HL-60/S4 treated with retinoic acid at 250 ng/mL for 4 days and 3 days (cell line): Measurements from ENCODE around the gene DGKB.

ENCODE experiments used
- in situ Hi-C: fragments of 300-500 bp; cut with MboI; formaldehyde crosslinking; loops from 2 replicates; pipeline ENCODE4 v1.7.0; 2022; ENCODE audit warnings: low sequenced_read_pairs

DGKB gene

DNA sequence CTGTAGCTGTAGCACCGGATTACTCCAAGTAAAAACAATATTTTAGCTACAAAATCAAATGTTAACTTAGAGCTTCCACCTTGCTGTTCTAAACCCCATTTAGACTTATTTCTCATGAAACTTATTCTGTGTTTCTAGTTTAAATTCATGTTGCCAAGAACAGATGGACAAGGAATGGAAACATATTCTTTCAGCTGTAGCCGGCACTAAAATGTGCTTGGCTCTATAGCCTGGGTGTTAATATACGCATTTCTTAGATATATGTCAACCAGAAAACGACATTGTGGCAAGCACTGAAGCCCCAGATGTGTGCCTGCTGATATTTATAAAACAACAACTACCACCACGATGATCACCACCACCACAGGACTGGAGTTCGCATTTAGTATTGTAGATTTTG, 722.8 kb downstream of the DGKB start:
- in situ Hi-C loops: no loop called here

DNA sequence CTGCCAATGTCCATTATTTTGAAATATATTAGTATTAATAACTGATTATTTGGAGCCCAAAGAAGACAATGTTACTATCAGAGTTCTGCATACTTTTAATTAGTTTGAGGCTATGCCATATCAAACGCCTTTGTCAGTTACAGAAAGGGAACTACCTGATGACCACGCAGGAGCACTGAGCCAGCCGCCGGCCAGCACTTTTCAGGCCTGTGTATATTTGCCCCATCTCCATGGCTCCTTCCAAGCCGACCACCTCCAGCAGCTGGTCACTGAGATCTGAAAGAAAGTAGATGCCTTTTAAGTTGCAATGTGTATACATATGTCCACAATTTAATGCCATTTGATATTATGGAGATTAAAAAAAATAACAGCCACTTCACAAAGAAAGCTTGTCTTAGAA, 724.7 kb downstream of the DGKB start:
- in situ Hi-C loops: no loop called here

DNA sequence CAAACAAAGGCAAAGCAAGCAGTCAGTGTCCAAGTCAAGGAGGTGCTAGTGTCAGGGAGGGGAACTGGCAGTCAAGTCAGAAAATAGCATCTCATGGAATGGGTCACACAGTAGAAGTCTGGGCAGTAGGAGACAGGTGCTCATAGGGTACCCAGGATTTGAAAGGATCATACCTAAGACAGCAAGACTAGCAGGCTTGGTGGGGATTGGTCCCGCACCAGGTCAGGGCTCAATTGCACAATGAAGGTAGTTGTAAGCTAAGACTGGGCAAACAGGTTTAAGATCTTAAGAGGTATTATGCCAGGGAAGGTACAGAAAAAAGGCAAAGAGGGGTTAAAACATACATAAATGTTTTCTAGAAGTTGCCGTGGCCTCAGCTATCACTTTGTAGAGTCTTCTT, 731.7 kb downstream of the DGKB start:
- in situ Hi-C loops: no loop called here

DNA sequence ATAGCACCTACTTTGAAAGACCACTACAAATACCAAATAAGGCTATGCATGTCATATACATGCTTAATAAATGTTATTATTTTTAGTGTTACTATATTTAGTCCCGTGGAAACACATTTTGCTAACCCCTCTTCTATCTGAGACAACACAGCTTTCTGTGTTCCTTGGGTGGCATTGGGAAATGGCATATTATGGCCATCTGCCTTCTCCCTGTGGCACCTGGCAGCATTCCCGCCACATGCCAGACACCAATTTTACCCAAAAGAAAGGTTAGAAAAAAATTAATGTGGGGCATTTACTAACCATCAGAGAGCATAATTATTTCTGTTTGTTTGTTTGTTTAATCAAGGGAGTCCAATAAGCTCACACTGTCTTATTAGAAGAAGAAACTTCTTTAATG, 744.4 kb downstream of the DGKB start:
- in situ Hi-C loops: no loop called here

DNA sequence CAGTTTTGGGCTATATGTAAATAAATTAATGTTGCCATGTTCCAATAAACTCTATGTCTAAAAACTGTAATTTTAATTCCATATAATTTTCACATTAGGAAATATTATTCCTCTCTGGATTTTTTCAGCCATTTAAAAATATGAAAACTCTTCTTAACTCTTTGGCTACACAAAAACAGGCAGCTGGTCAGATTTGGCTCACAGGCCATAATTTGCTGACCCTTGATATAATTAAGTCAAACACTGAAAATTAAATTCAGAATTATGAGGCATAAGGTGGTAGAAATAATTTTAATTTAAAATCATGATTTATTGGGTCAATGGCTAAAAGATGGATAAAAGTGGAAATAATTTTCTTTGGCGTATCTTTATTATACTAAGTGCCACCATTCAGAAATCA, 746.1 kb downstream of the DGKB start:
- in situ Hi-C loops: no loop called here

DNA sequence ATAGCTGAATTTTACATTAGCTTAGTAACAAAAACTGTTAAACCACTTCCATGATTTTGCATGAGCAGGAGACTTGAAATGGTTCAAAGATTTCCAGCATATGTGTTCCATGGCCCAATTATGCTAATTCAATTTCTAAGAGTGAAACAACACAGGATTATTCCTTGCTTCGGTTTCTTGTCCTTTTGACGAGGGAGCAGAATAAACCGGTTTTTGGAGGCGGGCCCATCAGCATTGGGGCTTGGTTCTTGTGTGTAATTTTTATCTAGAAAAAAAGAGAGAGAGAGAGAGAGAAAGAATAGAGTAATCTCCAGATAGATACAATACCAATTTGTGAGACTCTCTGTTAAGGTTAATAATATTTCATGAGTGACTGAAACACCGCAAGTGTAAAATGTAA, 753.6 kb downstream of the DGKB start:
- in situ Hi-C loops: no loop called here

DNA sequence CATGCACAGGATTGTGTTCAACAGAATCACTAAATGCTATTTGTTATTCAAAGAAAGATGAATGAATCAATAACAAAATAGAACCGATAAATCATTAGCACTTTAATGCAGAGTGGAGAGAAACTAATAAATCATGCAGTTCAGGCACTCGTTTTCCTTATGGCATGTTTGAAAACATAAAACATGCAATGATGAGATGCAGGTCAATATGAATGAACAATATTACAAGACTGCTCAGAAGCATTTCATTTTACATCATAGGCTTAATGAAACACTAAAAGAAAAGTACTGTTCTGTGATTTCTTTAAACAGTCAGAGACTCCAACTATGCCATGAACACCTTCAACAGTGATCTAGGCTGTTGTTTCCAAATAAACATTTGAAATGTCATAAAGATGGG, 755.0 kb downstream of the DGKB start:
- in situ Hi-C loops: no loop called here

DNA sequence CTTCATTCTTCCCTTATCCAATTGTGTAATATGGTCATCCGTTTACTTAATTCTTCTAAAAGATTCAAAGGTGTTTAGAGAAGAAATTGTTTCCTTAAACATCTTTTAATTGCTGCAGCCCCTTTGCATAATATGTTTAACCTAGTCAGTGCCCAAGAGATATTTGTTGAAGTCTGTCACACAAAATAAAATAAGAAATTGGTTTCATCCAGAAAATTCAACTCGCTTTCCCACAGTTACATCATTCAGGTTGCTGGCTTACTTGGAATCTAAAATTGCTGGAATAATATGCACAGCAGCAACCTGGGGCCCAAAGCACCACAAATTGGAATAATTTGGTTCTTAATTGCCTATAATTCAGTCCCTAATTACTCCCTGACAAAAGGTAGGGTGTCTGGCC, 758.0 kb downstream of the DGKB start:
- in situ Hi-C loops: no loop called here

DNA sequence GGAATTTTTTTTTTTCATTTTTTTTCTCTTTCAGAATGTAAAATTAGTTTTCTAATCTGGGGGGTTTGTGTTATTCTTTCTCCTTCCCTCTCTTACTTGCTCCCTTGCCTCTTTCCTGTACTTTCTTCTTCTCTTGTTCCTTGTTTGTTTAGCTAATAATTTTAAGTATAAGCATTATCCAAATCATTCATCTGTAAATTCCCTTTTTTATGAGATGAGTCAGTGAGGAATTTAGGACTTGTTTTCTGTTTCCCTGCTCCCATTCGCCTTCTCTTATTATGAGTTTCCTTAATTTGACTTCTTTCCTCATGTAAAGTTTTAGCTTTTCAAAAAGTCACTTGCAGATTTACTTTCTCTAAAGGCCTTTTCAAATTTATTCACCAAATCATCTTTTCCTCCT, 758.4 kb downstream of the DGKB start:
- in situ Hi-C loops: no loop called here

DNA sequence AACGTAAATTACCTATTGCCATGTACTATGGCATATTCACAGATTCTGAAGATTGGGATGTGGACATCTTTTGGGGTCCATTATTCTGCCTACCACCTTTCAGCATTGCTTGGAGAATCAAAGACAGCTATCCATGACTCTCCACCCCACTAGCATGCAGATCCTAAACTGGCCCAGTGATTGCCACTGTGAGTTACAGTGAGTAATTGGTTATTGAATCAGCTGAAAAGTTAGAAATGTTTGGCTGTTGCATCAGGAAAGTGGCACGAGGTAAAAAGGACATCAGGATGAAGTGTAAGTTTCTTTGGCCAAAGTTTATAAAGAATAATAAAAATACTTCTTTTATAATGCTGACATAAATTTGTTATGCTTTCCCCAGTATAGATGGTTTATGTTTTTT, 764.9 kb downstream of the DGKB start:
- in situ Hi-C loops: no loop called here

DNA sequence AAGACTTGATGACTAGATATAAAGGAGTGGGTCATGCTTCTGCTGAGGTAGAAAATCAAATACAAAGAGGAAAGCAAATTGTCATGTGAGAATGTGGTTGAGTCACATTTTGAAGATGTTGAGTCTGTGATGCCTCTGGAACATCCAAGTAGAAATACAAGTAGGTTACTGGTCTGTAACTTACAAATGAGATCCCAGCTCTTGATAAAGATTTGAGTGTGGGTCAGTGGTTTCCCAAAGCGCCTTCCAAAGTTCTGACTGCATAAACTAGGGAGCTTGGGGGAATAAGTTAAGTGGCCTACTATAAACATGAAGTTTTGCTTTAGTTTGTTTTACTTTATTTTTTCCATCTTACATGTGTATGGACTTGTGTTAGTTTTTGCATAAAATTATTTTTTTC, 768.8 kb downstream of the DGKB start:
- in situ Hi-C loops: no loop called here

DNA sequence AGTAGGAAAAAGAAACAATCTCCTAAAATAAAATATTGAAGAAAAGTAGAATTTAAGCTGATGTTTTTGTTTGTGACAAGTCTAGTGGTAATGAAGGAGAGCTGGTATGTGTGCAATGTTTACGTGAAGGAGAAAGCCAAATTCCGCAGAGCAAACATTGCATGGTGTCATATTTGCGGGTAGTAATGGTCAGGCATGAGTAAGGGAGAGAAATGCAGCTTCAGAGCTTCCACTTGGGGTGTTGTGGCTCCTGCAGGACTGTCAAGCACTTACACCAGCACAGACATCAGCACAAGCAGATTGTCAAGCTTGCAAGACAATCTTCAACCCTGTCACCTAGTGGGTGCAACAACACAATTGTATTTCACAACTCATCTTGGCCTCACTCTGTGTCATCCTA, 776.6 kb downstream of the DGKB start:
- in situ Hi-C loops: no loop called here

DNA sequence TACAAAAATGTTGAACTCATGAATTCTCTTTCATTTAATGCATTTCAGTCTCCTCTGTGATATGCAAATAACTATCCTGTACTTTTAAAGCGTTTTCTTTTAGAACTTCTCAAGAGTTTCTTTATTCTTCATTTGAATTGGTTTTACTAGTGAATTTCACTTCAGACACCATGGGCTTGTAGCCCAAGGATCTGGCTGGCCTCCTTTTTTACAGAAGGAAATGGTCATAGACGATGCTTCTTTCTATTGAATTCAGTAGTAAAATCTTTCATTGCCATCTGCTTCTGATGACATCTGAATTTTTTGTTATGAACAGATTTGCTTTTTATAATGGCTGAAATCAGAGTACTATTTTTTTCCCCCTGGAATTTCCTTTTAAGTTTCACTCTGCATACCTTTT, 777.8 kb downstream of the DGKB start:
- in situ Hi-C loops: no loop called here

DNA sequence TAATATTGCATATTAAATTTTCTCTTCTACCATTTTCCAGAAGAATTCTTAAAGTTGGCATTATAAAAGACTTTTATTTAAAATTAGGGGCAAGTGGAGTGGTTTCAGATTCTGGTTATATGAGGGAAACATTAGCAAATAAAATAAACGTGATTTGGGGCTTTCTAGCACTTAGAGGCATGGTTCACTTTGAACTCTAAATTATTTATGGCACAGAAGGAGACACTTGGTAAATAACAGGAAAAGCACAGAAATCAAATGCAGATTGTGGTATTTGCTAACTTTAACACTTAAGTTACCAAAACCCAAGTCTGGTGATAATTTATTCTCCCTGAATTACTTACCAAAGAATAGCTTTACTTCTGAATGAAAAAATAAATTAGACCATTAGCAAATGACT, 778.6 kb downstream of the DGKB start:
- in situ Hi-C loops: no loop called here

DNA sequence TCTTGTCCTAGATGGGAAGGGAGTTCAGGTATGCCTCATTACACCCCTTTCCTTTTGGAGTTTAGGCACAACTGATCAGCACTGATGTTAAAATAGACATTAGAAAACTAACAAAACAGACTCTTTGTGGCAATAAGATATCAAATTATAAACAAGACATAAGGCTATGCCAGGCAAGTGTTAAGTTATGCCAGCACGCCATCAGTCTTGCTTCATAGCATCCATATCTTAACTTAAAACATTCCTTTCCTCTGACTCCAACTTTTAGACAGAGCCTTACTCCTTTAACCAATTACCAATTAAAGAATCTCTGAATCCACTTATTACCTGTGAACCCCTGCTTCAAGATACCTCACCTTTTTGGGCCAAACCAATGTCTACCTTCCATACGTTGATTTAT, 786.9 kb downstream of the DGKB start:
- in situ Hi-C loops: no loop called here

DNA sequence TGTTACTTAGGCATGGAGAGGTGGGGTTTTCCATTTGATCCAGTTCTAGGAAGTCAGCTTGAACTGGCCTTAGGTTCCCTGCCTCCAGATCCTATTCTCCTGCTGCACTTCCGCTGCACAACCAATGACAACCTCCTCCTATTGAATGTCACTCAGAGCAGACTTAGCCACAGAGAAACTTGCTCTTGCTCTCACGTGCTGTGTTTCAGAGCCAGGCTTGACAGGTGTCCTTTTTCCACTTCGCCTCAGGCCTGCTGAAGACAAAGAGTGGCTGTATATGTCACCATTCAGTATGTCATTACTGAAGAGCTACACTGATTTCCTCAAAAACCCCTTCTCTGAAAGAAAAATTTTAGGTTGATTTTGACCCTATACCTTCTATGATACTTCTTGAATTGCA, 797.7 kb downstream of the DGKB start:
- in situ Hi-C loops: no loop called here

DNA sequence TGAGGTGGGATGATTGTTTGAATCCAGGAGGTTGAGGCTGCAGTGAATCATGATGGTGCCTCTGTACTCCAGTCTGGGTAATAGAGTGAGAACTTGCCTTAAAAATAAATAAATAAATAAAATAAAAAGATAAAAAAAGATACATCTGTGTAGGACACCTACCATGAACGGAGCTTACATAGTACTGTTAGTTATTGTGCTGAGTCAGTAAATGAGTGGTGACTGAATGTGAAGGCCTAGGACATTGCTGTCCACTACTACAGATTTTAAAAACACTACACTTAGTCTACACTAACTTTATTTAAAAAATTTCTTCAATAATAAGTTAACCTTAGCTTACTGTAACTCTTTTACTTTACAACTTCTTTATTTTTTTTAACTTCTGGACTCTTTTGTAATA, 806.4 kb downstream of the DGKB start:
- in situ Hi-C loops: no loop called here

DNA sequence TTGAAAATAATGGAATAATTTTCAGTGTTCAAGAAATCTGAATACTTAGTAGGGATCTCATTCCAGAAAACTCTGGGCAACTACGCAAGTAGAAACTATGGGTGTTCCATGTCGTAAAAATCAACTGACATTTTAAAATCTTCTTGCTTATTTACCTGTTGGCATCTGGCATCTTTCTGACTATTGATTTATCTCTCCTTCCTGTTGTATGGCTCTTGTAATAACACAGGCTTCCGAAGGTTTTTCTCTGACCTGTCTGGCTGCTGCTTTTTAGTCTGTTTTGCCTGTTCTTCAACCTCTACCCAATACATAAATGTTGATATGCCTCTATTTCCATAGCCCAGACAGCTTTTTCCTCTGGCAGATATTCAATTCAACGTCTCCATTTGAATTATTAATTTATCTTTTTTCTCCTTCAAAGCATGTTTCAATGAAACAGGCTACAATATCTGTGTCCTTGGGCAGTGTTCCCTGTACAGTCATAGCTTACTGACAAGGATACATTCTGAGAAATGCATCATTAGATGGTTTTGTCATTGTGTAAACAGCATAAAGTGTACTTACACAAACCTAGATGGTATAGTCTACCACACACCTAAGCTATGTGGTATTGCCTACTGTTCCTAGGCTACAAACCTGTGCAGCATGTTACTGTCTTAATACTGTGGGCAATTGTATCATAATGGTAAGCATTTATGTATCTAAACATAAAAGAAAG, 807.2 kb downstream of the DGKB start:
- in situ Hi-C loops: no loop called here
